ENCODE measurements around the gene SHISA7. TPM values are rescaled to one million over a fixed set of nuclear protein-coding genes. Genes with fewer than 3 reads are reported as not detected.

Gene SHISA7
- total and polyA plus RNA-seq, 4 donors: 1.6 TPM; not detected in 3

GRCh38 chr19:55382013-55382412, 61.1 kb downstream of the SHISA7 start:
- H3K27ac ChIP-seq (ENCODE audit: low read depth in 1 of 2, low read length in 2 of 2): no peak overlapping the region
- H3K9ac ChIP-seq (ENCODE audit: low read depth in 1 of 2, low read length in 2 of 2): no peak overlapping the region
- H3K4me3 ChIP-seq (ENCODE audit: low read depth in 1 of 3, low read length in 3 of 3): no peak overlapping the region
- H3K27me3 ChIP-seq (ENCODE audit: control insufficient read depth in 4 of 4, insufficient read depth in 4 of 4, low read length in 3 of 4): peaks cover 0 to 2% (median 0%) of the 10 kb centered on the region in 4 donors
- no peaks in the 10 kb centered on the region for H3K9me3 ChIP-seq (ENCODE audit: control insufficient read depth in 4 of 4, low read length in 3 of 4)
- peaks cover 11 to 24% (median 18%) of the 10 kb centered on the region in 4 donors for H3K4me1 ChIP-seq (ENCODE audit: control insufficient read depth in 4 of 4, insufficient read depth in 4 of 4, low read length in 3 of 4)
- 98% methylated on average over 5 of the region's 5 CpGs for WGBS
- TF ChIP-seq CTCF (IDR thresholded peaks at IDR 0.05; ENCODE audit: low read depth, low read length, missing input control): no peak
- no peak for TF ChIP-seq JUND (IDR thresholded peaks at IDR 0.05)
- TF ChIP-seq ATF3 (IDR thresholded peaks at IDR 0.05): no peak
- TF ChIP-seq RXRA (IDR thresholded peaks at IDR 0.05): no peak
- no peak for TF ChIP-seq GABPA (IDR thresholded peaks at IDR 0.05 in 1 of 2, conservative IDR thresholded peaks at IDR 0.05 in 1 of 2)
- no peak for TF ChIP-seq RAD21 (IDR thresholded peaks at IDR 0.05)
- TF ChIP-seq SP1 (IDR thresholded peaks at IDR 0.05): no peak
- no peak for TF ChIP-seq NR2F2 (IDR thresholded peaks at IDR 0.05)
- TF ChIP-seq HNF4G (IDR thresholded peaks at IDR 0.05): no peak
- TF ChIP-seq REST (IDR thresholded peaks at IDR 0.05): no peak
- TF ChIP-seq EGR1 (IDR thresholded peaks at IDR 0.05; ENCODE audit: low read depth in 2 of 2): no peak
- no peaks in the 10 kb centered on the region for H3K36me3 ChIP-seq (ENCODE audit: control insufficient read depth in 4 of 4, insufficient read depth in 3 of 4, low read depth in 1 of 4, low read length in 3 of 4)
- DNase-seq (ENCODE audit: low spot score): no peak

GRCh38 chr19:55379174-55379573, 63.9 kb downstream of the SHISA7 start:
- no peak overlapping the region for H3K9ac ChIP-seq (ENCODE audit: low read depth in 1 of 2, low read length in 2 of 2)
- H3K4me1 ChIP-seq (ENCODE audit: control insufficient read depth in 4 of 4, insufficient read depth in 4 of 4, low read length in 3 of 4): peaks cover 4 to 6% (median 5%) of the 10 kb centered on the region in 4 donors
- TF ChIP-seq FOXA1 (IDR thresholded peaks at IDR 0.05): no peak
- TF ChIP-seq CTCF (IDR thresholded peaks at IDR 0.05; ENCODE audit: low read depth, low read length, missing input control): no peak
- no peak for TF ChIP-seq ATF3 (IDR thresholded peaks at IDR 0.05)
- TF ChIP-seq GABPA (IDR thresholded peaks at IDR 0.05 in 1 of 2, conservative IDR thresholded peaks at IDR 0.05 in 1 of 2): no peak
- TF ChIP-seq YY1 (IDR thresholded peaks at IDR 0.05): no peak
- TF ChIP-seq HNF4A (conservative IDR thresholded peaks at IDR 0.05): no peak
- TF ChIP-seq NR2F2 (IDR thresholded peaks at IDR 0.05): no peak
- no peak for TF ChIP-seq TAF1 (conservative IDR thresholded peaks at IDR 0.05)
- TF ChIP-seq REST (IDR thresholded peaks at IDR 0.05): no peak
- no peak for TF ChIP-seq EGR1 (IDR thresholded peaks at IDR 0.05; ENCODE audit: low read depth in 2 of 2)
- no peak for TF ChIP-seq ZBTB33 (IDR thresholded peaks at IDR 0.05)
- TF ChIP-seq HNF4G (IDR thresholded peaks at IDR 0.05): no peak
- no peak for TF ChIP-seq RXRA (IDR thresholded peaks at IDR 0.05)
- TF ChIP-seq MAX (IDR thresholded peaks at IDR 0.05): no peak
- TF ChIP-seq SP1 (IDR thresholded peaks at IDR 0.05): no peak
- WGBS: 74% methylated on average over 11 of the region's 11 CpGs
- H3K4me3 ChIP-seq (ENCODE audit: low read depth in 1 of 3, low read length in 3 of 3): no peak overlapping the region
- no peak for DNase-seq (ENCODE audit: low spot score)
- H3K36me3 ChIP-seq (ENCODE audit: control insufficient read depth in 4 of 4, insufficient read depth in 3 of 4, low read depth in 1 of 4, low read length in 3 of 4): no peaks in the 10 kb centered on the region
- H3K9me3 ChIP-seq (ENCODE audit: control insufficient read depth in 4 of 4, low read length in 3 of 4): no peaks in the 10 kb centered on the region
- peaks cover 0 to 2% (median 2%) of the 10 kb centered on the region in 4 donors for H3K27me3 ChIP-seq (ENCODE audit: control insufficient read depth in 4 of 4, insufficient read depth in 4 of 4, low read length in 3 of 4)
- H3K27ac ChIP-seq (ENCODE audit: low read depth in 1 of 2, low read length in 2 of 2): no peak overlapping the region
